ENCODE measurements around the gene MINDY4. TPM values are rescaled to one million over a fixed set of nuclear protein-coding genes. Genes with fewer than 3 reads are reported as not detected.
A peak's percentile ranks its signal among the peaks of the same experiment; 100 is the strongest.

MINDY4 gene
- total RNA-seq, 5 donors from 2014 or later (not counting 1 experiment from before 2014, with no cell fraction given): 0.60 to 1.7 (median 1.2) TPM

GRCh38 chr7:30816645-30817370 is 45.6 kb downstream of the MINDY4 start:
- Histone ChIP-seq H3K9me3 (no peaks in the 10 kb centered on the region), H3K27me3 (replicated peaks in 1 of 2; ENCODE audit: control insufficient read depth in 2 of 2, extremely low read depth in 1 of 2, insufficient read depth in 2 of 2, low read length in 1 of 2) (no peaks in the 10 kb centered on the region), H3K4me3 (ENCODE audit: control insufficient read depth in 1 of 2, extremely low read depth in 1 of 2, low read length in 1 of 2) (no peak overlapping the region), H3K36me3 (ENCODE audit: control insufficient read depth in 2 of 2, extremely low read depth in 1 of 2, insufficient read depth in 1 of 2, low read length in 1 of 2) (no peaks in the 10 kb centered on the region), H3K4me1 (ENCODE audit: control insufficient read depth in 1 of 2, extremely low read depth in 1 of 2, insufficient read depth in 2 of 2, low read length in 2 of 2) (no peaks in the 10 kb centered on the region), H3K27ac (ENCODE audit: low read length) (no peak overlapping the region)
- Mint-ChIP-seq H3K9me3 (no peaks in the 10 kb centered on the region), H3K36me3 (no peaks in the 10 kb centered on the region), H3K4me1 (peaks cover 0 to 2% (median 0%) of the 10 kb centered on the region in 3 donors), H3K4me3 (no peak overlapping the region), H3K27ac (no peak overlapping the region), H3K27me3 (no peaks in the 10 kb centered on the region)
- DNase-seq (no peak), ATAC-seq (replicated peaks in 1 of 4) (no peak)
- CTCF ChIA-PET: no interaction called here
- WGBS (ENCODE audit: insufficient coverage): no CpG with 5 or more reads among the region's 6 CpGs
- POLR2A ChIA-PET: no interaction called here

GRCh38 chr7:30817371-30817767 is 46.2 kb downstream of the MINDY4 start:
- CTCF ChIA-PET: no interaction called here
- no peak for ATAC-seq (replicated peaks in 1 of 4)
- Histone ChIP-seq H3K27me3 (replicated peaks in 1 of 2; ENCODE audit: control insufficient read depth in 2 of 2, extremely low read depth in 1 of 2, insufficient read depth in 2 of 2, low read length in 1 of 2) (no peaks in the 10 kb centered on the region), H3K4me3 (ENCODE audit: control insufficient read depth in 1 of 2, extremely low read depth in 1 of 2, low read length in 1 of 2) (no peak overlapping the region), H3K27ac (ENCODE audit: low read length) (no peak overlapping the region), H3K36me3 (ENCODE audit: control insufficient read depth in 2 of 2, extremely low read depth in 1 of 2, insufficient read depth in 1 of 2, low read length in 1 of 2) (no peaks in the 10 kb centered on the region), H3K9me3 (no peaks in the 10 kb centered on the region), H3K4me1 (ENCODE audit: control insufficient read depth in 1 of 2, extremely low read depth in 1 of 2, insufficient read depth in 2 of 2, low read length in 2 of 2) (no peaks in the 10 kb centered on the region)
- Mint-ChIP-seq H3K27ac (no peak overlapping the region), H3K9me3 (no peaks in the 10 kb centered on the region), H3K36me3 (no peaks in the 10 kb centered on the region), H3K4me3 (no peak overlapping the region), H3K27me3 (no peaks in the 10 kb centered on the region), H3K4me1 (peaks cover 0 to 2% (median 0%) of the 10 kb centered on the region in 3 donors)
- POLR2A ChIA-PET: no interaction called here
- WGBS (ENCODE audit: insufficient coverage): 95% methylated on average over 7 of the region's 7 CpGs
- DNase-seq: no peak

GRCh38 chr7:30824821-30825720 is 53.9 kb downstream of the MINDY4 start:
- Mint-ChIP-seq H3K27me3 (no peaks in the 10 kb centered on the region), H3K9me3 (no peaks in the 10 kb centered on the region), H3K27ac (no peak overlapping the region), H3K36me3 (peaks cover 4% of the 10 kb centered on the region), H3K4me1 (peaks cover 4 to 18% (median 16%) of the 10 kb centered on the region in 3 donors), H3K4me3 (no peak overlapping the region)
- no peak overlapping the region for H3K4me3 ChIP-seq (ENCODE audit: control insufficient read depth in 1 of 2, extremely low read depth in 1 of 2, low read length in 1 of 2)
- peaks cover 0 to 4% of the 10 kb centered on the region in 2 experiments for H3K4me1 ChIP-seq (ENCODE audit: control insufficient read depth in 1 of 2, extremely low read depth in 1 of 2, insufficient read depth in 2 of 2, low read length in 2 of 2)
- CTCF ChIA-PET: no interaction called here
- no peak overlapping the region for H3K27ac ChIP-seq (ENCODE audit: low read length)
- POLR2A ChIA-PET: no interaction called here
- DNase-seq: no peak
- H3K9me3 ChIP-seq: no peaks in the 10 kb centered on the region
- no peak for ATAC-seq (replicated peaks in 1 of 4)
- no peaks in the 10 kb centered on the region for H3K36me3 ChIP-seq (ENCODE audit: control insufficient read depth in 2 of 2, extremely low read depth in 1 of 2, insufficient read depth in 1 of 2, low read length in 1 of 2)
- 74% methylated on average over 4 of the region's 6 CpGs for WGBS (ENCODE audit: insufficient coverage)
- no peaks in the 10 kb centered on the region for H3K27me3 ChIP-seq (replicated peaks in 1 of 2; ENCODE audit: control insufficient read depth in 2 of 2, extremely low read depth in 1 of 2, insufficient read depth in 2 of 2, low read length in 1 of 2)

GRCh38 chr7:30826181-30826580 is 55.0 kb downstream of the MINDY4 start:
- Histone ChIP-seq H3K9me3 (no peaks in the 10 kb centered on the region), H3K27ac (ENCODE audit: low read length) (no peak overlapping the region), H3K36me3 (ENCODE audit: control insufficient read depth in 2 of 2, extremely low read depth in 1 of 2, insufficient read depth in 1 of 2, low read length in 1 of 2) (no peaks in the 10 kb centered on the region), H3K27me3 (replicated peaks in 1 of 2; ENCODE audit: control insufficient read depth in 2 of 2, extremely low read depth in 1 of 2, insufficient read depth in 2 of 2, low read length in 1 of 2) (no peaks in the 10 kb centered on the region), H3K4me1 (ENCODE audit: control insufficient read depth in 1 of 2, extremely low read depth in 1 of 2, insufficient read depth in 2 of 2, low read length in 2 of 2) (peaks cover 0 to 4% of the 10 kb centered on the region in 2 experiments), H3K4me3 (ENCODE audit: control insufficient read depth in 1 of 2, extremely low read depth in 1 of 2, low read length in 1 of 2) (no peak overlapping the region)
- Mint-ChIP-seq H3K4me1 (peaks cover 4 to 24% (median 17%) of the 10 kb centered on the region in 3 donors), H3K4me3 (no peak overlapping the region), H3K9me3 (peaks cover 4 to 5% (median 4%) of the 10 kb centered on the region in 3 donors), H3K36me3 (peaks cover 8% of the 10 kb centered on the region), H3K27me3 (no peaks in the 10 kb centered on the region), H3K27ac (no peak overlapping the region)
- ATAC-seq (replicated peaks in 1 of 4): no peak
- ChIA-PET POLR2A (no interaction called here), CTCF (no interaction called here)
- no peak for DNase-seq
- 82% methylated on average over 6 of the region's 7 CpGs for WGBS (ENCODE audit: insufficient coverage)

- ATAC-seq (replicated peaks in 1 of 4) (no peak), DNase-seq (no peak)
- Histone ChIP-seq H3K27ac (ENCODE audit: low read length) (no peak overlapping the region), H3K27me3 (replicated peaks in 1 of 2; ENCODE audit: control insufficient read depth in 2 of 2, extremely low read depth in 1 of 2, insufficient read depth in 2 of 2, low read length in 1 of 2) (no peaks in the 10 kb centered on the region), H3K36me3 (ENCODE audit: control insufficient read depth in 2 of 2, extremely low read depth in 1 of 2, insufficient read depth in 1 of 2, low read length in 1 of 2) (no peaks in the 10 kb centered on the region), H3K9me3 (no peaks in the 10 kb centered on the region), H3K4me3 (ENCODE audit: control insufficient read depth in 1 of 2, extremely low read depth in 1 of 2, low read length in 1 of 2) (no peak overlapping the region), H3K4me1 (ENCODE audit: control insufficient read depth in 1 of 2, extremely low read depth in 1 of 2, insufficient read depth in 2 of 2, low read length in 2 of 2) (peaks cover 0 to 4% of the 10 kb centered on the region in 2 experiments)
- Mint-ChIP-seq H3K27me3 (no peaks in the 10 kb centered on the region), H3K36me3 (peaks cover 20% of the 10 kb centered on the region), H3K27ac (no peak overlapping the region), H3K4me1 (peaks cover 4 to 24% (median 17%) of the 10 kb centered on the region in 3 donors), H3K4me3 (no peak overlapping the region), H3K9me3 (peaks cover 5 to 13% (median 12%) of the 10 kb centered on the region in 3 donors)
- CTCF ChIA-PET: no interaction called here
- 93% methylated on average over 6 of the region's 9 CpGs for WGBS (ENCODE audit: insufficient coverage)
- POLR2A ChIA-PET: no interaction called here
These were observed 57.4 kb downstream of the MINDY4 start for GRCh38 chr7:30828591-30828990.

- no peak overlapping the region for H3K4me3 ChIP-seq (ENCODE audit: control insufficient read depth in 1 of 2, extremely low read depth in 1 of 2, low read length in 1 of 2)
- no peak overlapping the region for H3K27ac ChIP-seq (ENCODE audit: low read length)
- ChIA-PET CTCF (no interaction called here), POLR2A (no interaction called here)
- no peaks in the 10 kb centered on the region for H3K36me3 ChIP-seq (ENCODE audit: control insufficient read depth in 2 of 2, extremely low read depth in 1 of 2, insufficient read depth in 1 of 2, low read length in 1 of 2)
- 31% methylated on average over 2 of the region's 2 CpGs for WGBS (ENCODE audit: insufficient coverage)
- H3K9me3 ChIP-seq: no peaks in the 10 kb centered on the region
- peaks cover 0 to 4% of the 10 kb centered on the region in 2 experiments for H3K4me1 ChIP-seq (ENCODE audit: control insufficient read depth in 1 of 2, extremely low read depth in 1 of 2, insufficient read depth in 2 of 2, low read length in 2 of 2)
- H3K9me3 Mint-ChIP-seq: peaks cover 5 to 20% (median 14%) of the 10 kb centered on the region in 3 donors
- H3K27me3 ChIP-seq (replicated peaks in 1 of 2; ENCODE audit: control insufficient read depth in 2 of 2, extremely low read depth in 1 of 2, insufficient read depth in 2 of 2, low read length in 1 of 2): no peaks in the 10 kb centered on the region
- peaks cover 4 to 24% (median 17%) of the 10 kb centered on the region in 3 donors for H3K4me1 Mint-ChIP-seq
- ATAC-seq (replicated peaks in 1 of 4) (peak in 3 of 4 experiments; percentile 37 to 56 (median 41)), DNase-seq (no peak)
- H3K27me3 Mint-ChIP-seq: no peaks in the 10 kb centered on the region
- H3K27ac Mint-ChIP-seq: peak overlapping the region; percentile 27 to 94
- H3K4me3 Mint-ChIP-seq: peak overlapping the region in 1 of 3 donors; percentile 50
- H3K36me3 Mint-ChIP-seq: peaks cover 21% of the 10 kb centered on the region
These were observed 58.3 kb downstream of the MINDY4 start for GRCh38 chr7:30829471-30829870.

Data from T-cell (primary cell).